RWPE2 (cell line): ENCODE measurements around the gene PTGS1.
"Not testable (repeated sequence)": the region's sequence is repeated elsewhere in the genome, so short reads cannot be mapped to it uniquely, and the experiment has no call there.

Source experiments
- ATAC-seq: fragments of 200-7000 bp; cut with Tn5 transposase; 3 replicates; pipeline ENCODE4 v1.9.1; 2021; ENCODE audit warnings: low read depth
- DNase-seq: peaks from one replicate; pipeline ENCODE4 v3.0.0-alpha.2; 2020; ENCODE audit warnings: low spot score
- H3K27ac ChIP-seq: fragments of 450-650 bp; 2 replicates; pipeline ENCODE4 v1.5.1; 2017; ENCODE audit warnings: mild to moderate bottlenecking; ENCODE audit not compliant: poor library complexity, severe bottlenecking
- H3K27me3 ChIP-seq: fragments of 250-450 bp; sonication (Bioruptor Pico); 2 replicates; pipeline ENCODE4 v1.5.1; 2021; ENCODE audit warnings: mild to moderate bottlenecking, moderate library complexity; ENCODE audit not compliant: insufficient read depth, poor library complexity, severe bottlenecking
- H3K36me3 ChIP-seq: fragments of 250-450 bp; sonication (Bioruptor Pico); 2 replicates; pipeline ENCODE4 v1.5.1; 2020; ENCODE audit warnings: low read depth, mild to moderate bottlenecking, moderate library complexity
- H3K4me1 ChIP-seq: fragments of 250-450 bp; sonication (Bioruptor Pico); 2 replicates; pipeline ENCODE4 v1.5.1; 2021; ENCODE audit warnings: mild to moderate bottlenecking, moderate library complexity; ENCODE audit not compliant: insufficient read depth, poor library complexity, severe bottlenecking
- H3K4me3 ChIP-seq: fragments of 250-450 bp; sonication (Bioruptor Pico); 2 replicates; pipeline ENCODE4 v1.5.1; 2021; ENCODE audit warnings: mild to moderate bottlenecking, moderate library complexity; ENCODE audit not compliant: severe bottlenecking
- H3K9me3 ChIP-seq: fragments of 250-450 bp; sonication (Bioruptor Pico); 2 replicates; pipeline ENCODE4 v1.5.1; 2021; ENCODE audit warnings: mild to moderate bottlenecking, moderate library complexity; ENCODE audit not compliant: severe bottlenecking
- CTCF ChIP-seq: fragments of 450-650 bp; IDR thresholded peaks from one replicate; pipeline ENCODE4 v1.5.1; 2017; ENCODE audit warnings: mild to moderate bottlenecking, moderate library complexity; ENCODE audit not compliant: poor library complexity, severe bottlenecking

Gene PTGS1

GRCh38 chr9:122355336-122355875 lies 15.4 kb upstream of the PTGS1 start:
- no peak overlapping the region for H3K27ac ChIP-seq
- H3K4me1 ChIP-seq, result peaks cover 10% of the 10 kb centered on the region
- no peak overlapping the region for H3K4me3 ChIP-seq
- H3K36me3 ChIP-seq, result no peaks in the 10 kb centered on the region
- H3K27me3 ChIP-seq, result no peaks in the 10 kb centered on the region
- TF ChIP-seq CTCF, result no peak
- ATAC-seq (no peak), DNase-seq (no peak)
- no peaks in the 10 kb centered on the region for H3K9me3 ChIP-seq

GRCh38 chr9:122356627-122357026 lies 14.2 kb upstream of the PTGS1 start:
- Histone ChIP-seq H3K27me3 (no peaks in the 10 kb centered on the region), H3K27ac (no peak overlapping the region), H3K4me1 (peaks cover 14% of the 10 kb centered on the region), H3K4me3 (no peak overlapping the region), H3K9me3 (no peaks in the 10 kb centered on the region), H3K36me3 (no peaks in the 10 kb centered on the region)
- ATAC-seq (no peak), DNase-seq (no peak)
- no peak for TF ChIP-seq CTCF

- H3K4me3 ChIP-seq, result no peak overlapping the region
- 0 out of 3 replicates have a peak, but pooled peaks have one; percentile 9 for ATAC-seq
- no peak for TF ChIP-seq CTCF
Measured at GRCh38 chr9:122360891-122361290, 9.9 kb upstream of the PTGS1 start.

GRCh38 chr9:122363131-122363530 lies 7.7 kb upstream of the PTGS1 start:
- not testable (repeated sequence) for H3K9me3 ChIP-seq, DNase-seq, H3K36me3 ChIP-seq, ATAC-seq, H3K27me3 ChIP-seq, H3K4me3 ChIP-seq
- H3K4me1 ChIP-seq, result peaks cover 39% of the 10 kb centered on the region
- peak overlapping the region; percentile 63 for H3K27ac ChIP-seq

More at GRCh38 chr9:122360891-122361290, 9.9 kb upstream of the PTGS1 start:
- Histone ChIP-seq H3K4me1 (peaks cover 29% of the 10 kb centered on the region), H3K36me3 (no peaks in the 10 kb centered on the region), H3K27me3 (no peaks in the 10 kb centered on the region), H3K27ac (peak overlapping the region; percentile 65), H3K9me3 (no peaks in the 10 kb centered on the region)
- no peak for DNase-seq

DNA sequence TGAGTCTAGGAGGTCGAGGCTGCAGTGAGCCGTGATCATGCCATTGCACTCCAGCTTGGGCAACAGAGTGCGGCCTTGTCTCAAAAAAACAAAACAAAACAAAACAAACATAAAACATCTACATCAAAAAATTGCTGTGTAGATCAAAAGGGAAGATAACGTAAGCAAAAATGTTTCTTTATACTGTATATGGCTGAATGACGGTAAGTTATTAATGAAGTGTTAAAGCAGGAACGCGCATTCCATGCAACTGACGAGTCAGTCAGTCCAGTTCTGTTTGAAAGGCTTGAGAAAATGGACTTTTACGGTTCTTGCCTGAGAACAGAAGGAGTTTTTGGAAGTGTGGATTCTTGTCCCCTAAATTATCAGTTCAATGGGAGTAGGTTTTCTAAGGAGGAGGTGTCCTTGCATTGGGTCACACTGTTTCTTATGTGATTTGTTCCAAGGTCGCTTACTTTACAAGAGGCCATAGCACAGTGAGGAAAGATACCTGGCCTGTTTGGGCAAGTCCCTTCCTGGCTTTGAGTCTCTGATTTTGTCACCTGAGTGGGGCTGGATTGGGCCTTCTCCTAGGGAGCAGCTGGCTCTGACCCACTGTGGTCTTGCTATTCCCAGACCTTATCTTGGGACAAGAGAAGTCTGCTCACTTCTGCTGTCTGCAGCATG lies 6.6 kb upstream of the PTGS1 start:
- Histone ChIP-seq H3K27ac (peak overlapping the region; percentile 63), H3K27me3 (no peaks in the 10 kb centered on the region), H3K4me3 (no peak overlapping the region), H3K36me3 (no peaks in the 10 kb centered on the region), H3K4me1 (peaks cover 43% of the 10 kb centered on the region), H3K9me3 (no peaks in the 10 kb centered on the region)
- ATAC-seq, result peak; percentile 28; the same call in 2 of the 3 replicates
- no peak for DNase-seq
- TF ChIP-seq CTCF, result no peak
